Astrocyte (in vitro differentiated cells and primary cell): Measurements from ENCODE around the gene FAM241A.

Experiments
- EZH2 ChIP-seq: IDR thresholded peaks from 2 replicates; pipeline ENCODE4 v1.6.1; 2012; ENCODE audit warnings: mild to moderate bottlenecking, low read length, inconsistent platforms; ENCODE audit not compliant: insufficient read depth
- TF ChIP-seq, protein P1 (sequence below): IDR thresholded peaks from 2 replicates; pipeline ENCODE4 v1.5.1; 2011; ENCODE audit warnings: low read depth, mild to moderate bottlenecking, inconsistent platforms, low read length, moderate library complexity; ENCODE audit not compliant: insufficient read depth

DNA sequence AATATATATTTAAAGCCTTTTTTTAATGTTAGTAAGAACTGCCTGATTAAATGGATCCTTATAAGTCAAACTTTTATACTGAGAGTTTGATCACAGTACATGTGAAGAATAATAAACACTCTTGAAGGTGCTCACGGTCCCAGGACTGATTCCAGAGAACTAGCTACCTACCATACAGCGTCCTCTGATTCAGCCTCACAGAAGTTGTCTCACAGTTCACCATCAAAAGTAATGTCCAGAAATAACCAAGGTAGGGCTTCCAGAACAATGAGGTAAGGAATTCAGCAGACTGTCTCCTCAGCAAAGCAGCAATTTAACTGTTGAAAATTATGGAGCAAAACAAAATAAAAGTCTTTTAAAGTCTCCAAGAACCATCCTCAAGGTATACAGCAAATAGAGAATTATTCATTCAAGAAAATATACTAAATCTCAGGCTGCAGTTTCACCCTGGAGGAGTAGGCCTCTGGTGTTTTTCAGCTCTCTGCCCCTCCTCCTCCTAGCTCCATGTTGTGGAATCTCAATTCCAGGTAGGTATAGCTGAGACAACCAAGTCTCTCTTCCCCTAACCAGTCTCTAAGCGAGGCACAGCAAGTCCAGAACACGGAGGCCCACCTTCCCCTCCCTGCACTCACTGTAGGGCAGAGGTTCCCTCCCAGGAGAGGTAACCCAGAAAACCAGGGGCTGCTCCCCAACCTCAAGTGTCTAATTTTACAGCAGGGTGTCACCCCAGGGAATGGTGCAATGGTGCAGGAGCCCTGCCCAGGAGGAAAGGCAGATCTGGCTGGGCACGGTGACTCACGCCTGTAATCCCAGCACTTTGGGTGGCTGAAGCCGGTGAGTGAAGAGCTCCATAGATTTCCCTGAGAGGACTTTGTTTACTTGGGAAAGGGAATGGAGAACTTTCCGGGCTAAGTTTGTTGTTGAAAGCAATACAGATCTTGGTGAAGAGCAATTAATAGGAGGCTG lies 28.6 kb downstream of the FAM241A start:
- TF ChIP-seq EZH2, result no peak
- TF ChIP-seq, protein P1, sequence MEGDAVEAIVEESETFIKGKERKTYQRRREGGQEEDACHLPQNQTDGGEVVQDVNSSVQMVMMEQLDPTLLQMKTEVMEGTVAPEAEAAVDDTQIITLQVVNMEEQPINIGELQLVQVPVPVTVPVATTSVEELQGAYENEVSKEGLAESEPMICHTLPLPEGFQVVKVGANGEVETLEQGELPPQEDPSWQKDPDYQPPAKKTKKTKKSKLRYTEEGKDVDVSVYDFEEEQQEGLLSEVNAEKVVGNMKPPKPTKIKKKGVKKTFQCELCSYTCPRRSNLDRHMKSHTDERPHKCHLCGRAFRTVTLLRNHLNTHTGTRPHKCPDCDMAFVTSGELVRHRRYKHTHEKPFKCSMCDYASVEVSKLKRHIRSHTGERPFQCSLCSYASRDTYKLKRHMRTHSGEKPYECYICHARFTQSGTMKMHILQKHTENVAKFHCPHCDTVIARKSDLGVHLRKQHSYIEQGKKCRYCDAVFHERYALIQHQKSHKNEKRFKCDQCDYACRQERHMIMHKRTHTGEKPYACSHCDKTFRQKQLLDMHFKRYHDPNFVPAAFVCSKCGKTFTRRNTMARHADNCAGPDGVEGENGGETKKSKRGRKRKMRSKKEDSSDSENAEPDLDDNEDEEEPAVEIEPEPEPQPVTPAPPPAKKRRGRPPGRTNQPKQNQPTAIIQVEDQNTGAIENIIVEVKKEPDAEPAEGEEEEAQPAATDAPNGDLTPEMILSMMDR, result no peak
